ENCODE results near the gene ZNF613. TPM values are rescaled to one million over a fixed set of nuclear protein-coding genes. Genes with fewer than 3 reads are reported as not detected.
"Not testable (repeated sequence)": the region's sequence is repeated elsewhere in the genome, so short reads cannot be mapped to it uniquely, and the experiment has no call there.

Gene ZNF613
- total RNA-seq, 2 experiments from 2014 or later: 3.2 to 4.6 TPM

DNA sequence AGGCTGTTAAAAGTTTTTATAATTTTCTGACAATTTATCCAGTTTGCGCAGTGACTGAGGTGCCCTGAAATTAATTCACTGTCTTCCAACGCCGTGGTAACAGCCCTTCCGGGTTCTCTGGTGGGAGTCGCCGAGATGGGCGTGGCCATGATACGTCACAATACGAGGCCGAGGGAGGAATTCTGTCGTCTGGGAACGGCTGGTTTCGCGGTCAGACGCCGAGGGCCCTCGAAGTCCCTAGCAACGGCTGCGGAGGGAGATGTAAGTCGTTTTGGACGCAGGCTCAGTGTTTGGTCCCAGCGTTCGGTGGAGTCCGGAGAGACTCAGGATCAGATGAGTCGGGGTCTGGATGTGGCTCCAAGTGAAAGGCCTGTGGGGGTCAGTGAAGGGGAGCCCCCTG lies 21.7 kb downstream of the ZNF613 start:
- Mint-ChIP-seq H3K4me3 (no peak overlapping the region), H3K27ac (no peak overlapping the region), H3K9me3 (peaks cover 86% of the 10 kb centered on the region), H3K27me3 (no peaks in the 10 kb centered on the region), H3K4me1 (ENCODE audit: low read depth) (no peaks in the 10 kb centered on the region), H3K36me3 (peaks cover 72% of the 10 kb centered on the region)
- ChIA-PET POLR2A (no interaction called here), CTCF (no interaction called here)
- intact Hi-C loops (cut with micrococcal nuclease): no loop called here
- no peak for DNase-seq

DNA sequence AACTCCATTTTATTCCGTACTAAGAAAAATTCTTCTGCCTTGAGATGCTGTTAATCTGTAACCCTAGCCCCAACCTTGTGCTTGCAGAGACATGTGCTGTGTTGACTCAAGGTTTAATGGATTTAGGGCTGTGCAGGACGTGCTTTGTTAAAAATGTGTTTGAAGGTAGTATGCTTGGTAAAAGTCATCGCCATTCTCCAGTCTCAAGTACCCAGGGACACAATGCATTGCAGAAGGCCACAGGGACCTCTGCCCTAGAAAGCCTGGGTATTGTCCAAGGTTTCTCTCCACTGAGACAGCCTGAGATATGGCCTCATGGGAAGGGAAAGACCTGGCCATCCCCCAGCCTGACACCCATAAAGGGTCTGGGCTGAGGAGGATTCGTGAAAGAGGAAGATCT lies 30.6 kb downstream of the ZNF613 start:
- DNase-seq; POLR2A ChIA-PET; H3K4me1 Mint-ChIP-seq (ENCODE audit: low read depth); H3K27ac Mint-ChIP-seq; CTCF ChIA-PET; H3K4me3 Mint-ChIP-seq; H3K27me3 Mint-ChIP-seq; intact Hi-C loops (cut with micrococcal nuclease): not testable (repeated sequence)
- Mint-ChIP-seq H3K36me3 (peaks cover 43% of the 10 kb centered on the region), H3K9me3 (peaks cover 78% of the 10 kb centered on the region)

DNA sequence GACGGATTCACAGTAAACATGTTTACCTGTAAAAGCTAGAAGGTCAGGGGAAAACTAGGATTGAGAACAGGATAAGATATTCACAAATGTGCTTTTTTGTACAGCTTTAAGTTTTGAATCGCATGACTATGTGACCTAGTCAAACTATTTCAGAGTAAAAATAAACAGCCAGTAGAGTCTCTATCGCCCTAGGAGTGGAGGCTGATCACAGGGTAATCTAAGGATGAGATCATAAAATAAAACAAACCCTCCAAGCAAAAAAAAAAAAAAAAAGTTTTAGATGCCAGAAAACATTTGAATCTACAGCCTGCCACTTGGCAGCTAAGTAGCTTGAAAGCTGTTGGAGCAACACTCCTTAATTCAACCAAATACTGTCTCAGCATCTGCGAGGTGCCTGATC lies 32.5 kb downstream of the ZNF613 start:
- Mint-ChIP-seq H3K4me1 (ENCODE audit: low read depth) (no peaks in the 10 kb centered on the region), H3K9me3 (peaks cover 84% of the 10 kb centered on the region), H3K36me3 (peaks cover 49% of the 10 kb centered on the region), H3K4me3 (no peak overlapping the region), H3K27me3 (no peaks in the 10 kb centered on the region), H3K27ac (no peak overlapping the region)
- POLR2A ChIA-PET: no interaction called here
- intact Hi-C loops (cut with micrococcal nuclease): no loop called here
- CTCF ChIA-PET: no interaction called here
- no peak for DNase-seq

DNA sequence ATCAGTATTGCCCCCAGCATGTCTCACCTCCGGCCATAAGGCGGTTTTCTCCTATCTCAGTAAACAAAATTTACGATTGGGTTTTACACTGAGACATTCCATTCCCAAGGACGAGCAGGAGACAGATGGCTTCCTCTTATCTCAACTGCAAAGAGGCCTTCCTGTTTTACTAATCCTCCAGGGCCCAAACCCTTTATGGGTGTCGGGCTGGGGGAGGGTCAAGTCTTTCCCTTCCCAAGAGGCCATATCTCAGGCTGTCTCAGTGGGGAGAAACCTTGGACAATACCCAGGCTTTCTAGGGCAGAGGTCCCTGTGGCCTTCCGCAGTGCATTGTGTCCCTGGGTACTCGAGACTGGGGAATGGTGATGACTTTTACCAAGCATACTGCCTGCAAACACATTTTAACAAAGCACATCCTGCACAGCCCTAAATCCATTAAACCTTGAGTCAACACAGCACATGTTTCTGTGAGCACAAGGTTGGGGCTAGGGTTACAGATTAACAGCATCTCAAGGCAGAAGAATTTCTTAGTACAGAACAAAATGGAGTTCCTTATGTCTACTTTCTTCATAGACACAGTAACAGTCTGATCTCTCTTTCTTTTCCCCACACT lies 33.5 kb downstream of the ZNF613 start:
- H3K27me3 Mint-ChIP-seq; H3K27ac Mint-ChIP-seq; intact Hi-C loops (cut with micrococcal nuclease); DNase-seq; H3K4me1 Mint-ChIP-seq (ENCODE audit: low read depth); POLR2A ChIA-PET; H3K4me3 Mint-ChIP-seq; CTCF ChIA-PET: not testable (repeated sequence)
- H3K9me3 Mint-ChIP-seq: peaks cover 89% of the 10 kb centered on the region
- H3K36me3 Mint-ChIP-seq: peaks cover 55% of the 10 kb centered on the region

DNA sequence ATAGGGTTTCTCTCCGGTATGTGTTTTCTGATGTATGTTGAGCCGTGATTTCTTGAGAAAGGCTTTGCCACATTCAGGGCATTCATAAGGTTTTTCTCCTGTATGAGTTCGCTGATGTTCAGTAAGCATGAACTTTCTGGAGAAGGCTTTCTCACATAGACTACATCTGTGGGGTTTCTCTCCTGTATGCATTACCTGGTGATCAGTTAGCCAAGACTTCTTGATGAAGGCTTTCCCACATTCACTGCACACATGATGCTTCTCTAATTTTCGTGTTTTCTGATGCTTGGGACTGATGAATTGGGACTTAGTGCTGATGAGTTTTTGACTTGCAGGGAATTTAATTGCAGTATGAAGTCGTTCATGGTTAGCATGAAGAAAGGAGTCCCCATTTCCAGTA lies 38.3 kb downstream of the ZNF613 start:
- H3K9me3 Mint-ChIP-seq: peaks cover 83% of the 10 kb centered on the region

DNA sequence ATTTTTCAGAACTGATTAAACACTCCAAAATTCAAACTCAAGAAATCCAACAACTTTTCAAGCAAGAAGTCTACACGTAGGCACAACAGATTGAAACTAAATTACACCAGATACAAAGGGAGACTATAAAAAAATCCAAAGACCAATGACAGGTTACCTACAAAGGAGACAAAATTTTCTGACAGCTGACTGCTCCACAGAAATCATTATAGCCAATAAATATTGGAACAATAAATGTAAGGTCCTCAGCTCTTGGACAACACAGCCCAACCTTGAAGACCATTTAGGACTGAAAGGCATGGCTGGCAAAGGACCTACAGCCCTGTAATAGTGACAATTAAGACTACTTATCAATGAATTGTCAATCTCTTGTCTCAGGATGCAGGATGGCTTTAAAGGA lies 43.4 kb downstream of the ZNF613 start:
- H3K36me3 Mint-ChIP-seq: peaks cover 88% of the 10 kb centered on the region
- intact Hi-C loops (cut with micrococcal nuclease): no loop called here
- no peak overlapping the region for H3K27ac Mint-ChIP-seq
- ChIA-PET CTCF (no interaction called here), POLR2A (no interaction called here)
- H3K27me3 Mint-ChIP-seq: no peaks in the 10 kb centered on the region
- no peak for DNase-seq
- no peaks in the 10 kb centered on the region for H3K4me1 Mint-ChIP-seq (ENCODE audit: low read depth)
- H3K4me3 Mint-ChIP-seq: no peak overlapping the region
- H3K9me3 Mint-ChIP-seq: peaks cover 77% of the 10 kb centered on the region

More for the DNA sequence above, 38.3 kb downstream of the ZNF613 start:
- H3K36me3 Mint-ChIP-seq: peaks cover 78% of the 10 kb centered on the region
- no peaks in the 10 kb centered on the region for H3K4me1 Mint-ChIP-seq (ENCODE audit: low read depth)
- no peaks in the 10 kb centered on the region for H3K27me3 Mint-ChIP-seq
- POLR2A ChIA-PET: no interaction called here
- DNase-seq: no peak
- no peak overlapping the region for H3K27ac Mint-ChIP-seq
- no peak overlapping the region for H3K4me3 Mint-ChIP-seq
- CTCF ChIA-PET: no interaction called here
- intact Hi-C loops (cut with micrococcal nuclease): no loop called here

DNA sequence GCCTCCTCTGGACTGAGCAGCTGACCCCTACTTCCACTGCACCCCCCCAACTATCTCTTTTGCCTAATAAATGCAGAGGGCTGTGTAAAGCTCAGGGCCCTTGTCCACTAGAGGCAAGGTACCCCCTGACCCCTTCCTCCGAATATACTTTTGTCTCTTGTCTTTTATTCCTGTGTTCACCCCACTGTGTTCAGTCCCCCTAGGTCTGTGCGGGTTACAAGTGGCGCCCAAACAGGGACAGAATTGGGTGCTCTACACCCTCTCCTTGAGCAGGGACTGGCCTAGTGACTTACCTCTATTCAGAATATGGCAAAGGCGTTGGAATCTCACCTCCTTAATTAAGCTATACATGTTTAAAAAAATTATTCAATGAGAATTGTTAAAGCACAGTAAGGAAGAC lies 44.4 kb downstream of the ZNF613 start:
- Mint-ChIP-seq H3K36me3 (peaks cover 86% of the 10 kb centered on the region), H3K4me1 (ENCODE audit: low read depth) (no peaks in the 10 kb centered on the region), H3K4me3 (no peak overlapping the region), H3K27ac (no peak overlapping the region), H3K27me3 (no peaks in the 10 kb centered on the region), H3K9me3 (peaks cover 80% of the 10 kb centered on the region)
- ChIA-PET CTCF (no interaction called here), POLR2A (no interaction called here)
- peak; percentile 17 for DNase-seq
- intact Hi-C loops (cut with micrococcal nuclease): no loop called here

DNA sequence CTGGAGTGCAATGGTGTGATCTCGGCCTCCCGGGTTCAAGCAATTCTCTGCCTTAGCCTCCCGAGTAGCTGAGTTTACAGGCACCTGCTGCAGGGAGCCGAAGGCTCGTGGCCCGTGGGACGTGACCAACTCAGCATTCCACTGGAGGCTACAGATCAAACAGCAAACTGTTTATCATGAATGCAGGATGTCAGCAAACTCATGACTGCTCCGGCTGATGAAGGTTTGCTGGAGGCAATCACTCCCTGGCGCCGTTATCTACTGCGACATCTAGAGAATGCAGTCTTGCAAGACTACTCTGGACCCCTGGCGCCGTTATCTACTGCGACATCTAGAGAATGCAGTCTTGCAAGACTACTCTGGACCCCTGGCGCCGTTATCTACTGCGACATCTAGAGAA lies 48.5 kb downstream of the ZNF613 start:
- H3K4me1 Mint-ChIP-seq (ENCODE audit: low read depth); POLR2A ChIA-PET; H3K27me3 Mint-ChIP-seq; H3K27ac Mint-ChIP-seq; intact Hi-C loops (cut with micrococcal nuclease); CTCF ChIA-PET; H3K4me3 Mint-ChIP-seq; DNase-seq: not testable (repeated sequence)
- Mint-ChIP-seq H3K9me3 (peaks cover 89% of the 10 kb centered on the region), H3K36me3 (peaks cover 93% of the 10 kb centered on the region)

DNA sequence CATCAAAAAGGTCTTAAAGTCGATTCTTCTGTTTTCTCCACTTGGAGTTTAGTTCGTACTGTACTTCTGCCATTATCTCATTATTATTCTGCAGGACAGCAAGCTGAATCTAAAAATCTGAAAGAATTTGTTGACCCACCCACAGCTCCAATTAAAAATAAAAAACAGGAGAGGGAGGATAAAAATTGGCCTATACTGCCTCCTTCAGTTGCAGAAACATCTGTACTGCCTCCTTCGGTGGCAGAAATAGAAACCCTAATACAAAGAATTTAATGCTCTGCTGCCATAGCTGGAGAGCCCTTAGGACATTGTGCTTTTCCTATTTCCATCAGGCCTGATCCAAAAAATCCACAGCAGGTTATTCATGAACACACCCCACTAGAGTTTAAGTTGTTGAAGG lies 49.6 kb downstream of the ZNF613 start:
- no peak overlapping the region for H3K4me3 Mint-ChIP-seq
- peaks cover 89% of the 10 kb centered on the region for H3K9me3 Mint-ChIP-seq
- DNase-seq: no peak
- no peaks in the 10 kb centered on the region for H3K4me1 Mint-ChIP-seq (ENCODE audit: low read depth)
- CTCF ChIA-PET: no interaction called here
- H3K27ac Mint-ChIP-seq: no peak overlapping the region
- no peaks in the 10 kb centered on the region for H3K27me3 Mint-ChIP-seq
- POLR2A ChIA-PET: no interaction called here
- intact Hi-C loops (cut with micrococcal nuclease): no loop called here
- peaks cover 92% of the 10 kb centered on the region for H3K36me3 Mint-ChIP-seq

DNA sequence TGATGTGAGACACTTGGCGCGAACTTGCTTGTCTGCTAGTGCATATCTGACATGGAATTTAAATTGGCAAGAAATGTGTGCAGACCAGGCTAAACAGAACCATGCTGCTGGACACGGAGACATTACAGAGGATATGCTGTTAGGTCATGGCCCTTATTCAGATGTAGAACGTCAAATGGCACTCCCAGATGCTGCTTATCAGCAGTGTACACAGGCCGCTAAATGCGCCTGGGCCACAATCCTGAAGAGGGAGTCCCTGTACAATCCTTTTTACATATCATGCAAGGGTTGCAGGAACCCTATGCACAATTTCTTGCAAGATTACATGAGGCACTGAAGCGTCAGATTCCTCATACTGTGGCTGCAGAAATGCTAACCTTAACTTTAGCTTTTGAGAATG lies 50.1 kb downstream of the ZNF613 start:
- no peak overlapping the region for H3K4me3 Mint-ChIP-seq
- no peaks in the 10 kb centered on the region for H3K27me3 Mint-ChIP-seq
- CTCF ChIA-PET: interaction anchor here (0.7 kb wide), 1 partner anchor 842 kb away, joined by 3 read pairs; no protein-coding TSS in a partner anchor
- H3K9me3 Mint-ChIP-seq: peaks cover 86% of the 10 kb centered on the region
- peaks cover 90% of the 10 kb centered on the region for H3K36me3 Mint-ChIP-seq
- no peaks in the 10 kb centered on the region for H3K4me1 Mint-ChIP-seq (ENCODE audit: low read depth)
- intact Hi-C loops (cut with micrococcal nuclease): no loop called here
- H3K27ac Mint-ChIP-seq: no peak overlapping the region
- DNase-seq: no peak
- POLR2A ChIA-PET: no interaction called here

DNA sequence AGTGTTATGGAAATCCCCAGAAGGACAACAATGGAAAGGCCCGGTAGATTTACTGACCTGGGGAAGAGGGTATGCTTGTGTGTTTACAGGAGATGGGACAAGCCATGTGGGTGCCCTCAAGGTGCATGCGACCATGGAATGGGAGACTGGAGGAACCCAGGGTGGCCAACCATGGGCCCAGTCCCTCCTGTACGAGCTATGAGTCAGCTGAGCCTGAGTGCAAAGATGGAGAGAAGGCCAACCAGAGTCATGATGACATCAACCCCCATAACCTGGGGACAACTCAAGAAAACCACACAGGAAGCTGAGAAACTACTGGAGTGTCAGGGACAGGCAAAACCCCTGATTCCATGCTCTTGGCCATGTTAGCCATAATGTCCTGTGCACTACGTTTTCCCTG lies 51.6 kb downstream of the ZNF613 start:
- POLR2A ChIA-PET: no interaction called here

DNA sequence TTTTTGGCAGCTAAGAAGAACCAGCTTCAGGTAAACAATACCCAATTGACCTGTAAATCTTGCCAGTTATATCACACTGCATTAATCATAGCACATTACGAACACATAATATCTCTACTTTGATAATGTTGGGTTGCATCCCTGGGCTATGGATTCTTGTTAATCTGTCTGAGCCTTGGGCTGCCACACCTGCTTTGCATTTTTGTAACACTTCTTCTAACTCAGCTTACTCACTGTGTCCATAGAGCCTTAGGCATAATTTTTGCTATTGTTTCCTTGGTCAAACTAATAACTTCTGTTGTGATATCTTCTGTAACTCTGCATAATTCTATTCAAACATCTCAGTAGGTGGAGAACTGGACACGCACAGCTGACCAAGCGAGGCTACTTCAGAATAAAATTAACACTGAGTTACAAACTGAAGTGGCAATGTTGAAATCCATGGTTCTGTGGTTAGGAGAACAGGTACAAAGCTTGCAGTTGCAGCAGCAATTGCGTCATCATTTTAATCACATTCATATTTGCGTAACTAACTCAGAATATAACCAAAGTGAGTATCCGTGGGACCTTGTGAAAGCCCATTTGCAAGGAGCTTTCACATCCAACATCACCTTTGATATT lies 53.0 kb downstream of the ZNF613 start:
- Mint-ChIP-seq H3K4me1 (ENCODE audit: low read depth) (peaks cover 2% of the 10 kb centered on the region), H3K36me3 (peaks cover 78% of the 10 kb centered on the region), H3K27me3 (no peaks in the 10 kb centered on the region), H3K9me3 (peaks cover 86% of the 10 kb centered on the region), H3K27ac (no peak overlapping the region), H3K4me3 (no peak overlapping the region)
- intact Hi-C loops (cut with micrococcal nuclease): no loop called here
- CTCF ChIA-PET: no interaction called here
- POLR2A ChIA-PET: no interaction called here
- DNase-seq: no peak

More for the DNA sequence above, 51.6 kb downstream of the ZNF613 start:
- Mint-ChIP-seq H3K4me3 (no peak overlapping the region), H3K4me1 (ENCODE audit: low read depth) (no peaks in the 10 kb centered on the region), H3K27ac (no peak overlapping the region), H3K9me3 (peaks cover 89% of the 10 kb centered on the region), H3K27me3 (no peaks in the 10 kb centered on the region), H3K36me3 (peaks cover 89% of the 10 kb centered on the region)
- intact Hi-C loops (cut with micrococcal nuclease): no loop called here
- CTCF ChIA-PET: no interaction called here
- DNase-seq: no peak

DNA sequence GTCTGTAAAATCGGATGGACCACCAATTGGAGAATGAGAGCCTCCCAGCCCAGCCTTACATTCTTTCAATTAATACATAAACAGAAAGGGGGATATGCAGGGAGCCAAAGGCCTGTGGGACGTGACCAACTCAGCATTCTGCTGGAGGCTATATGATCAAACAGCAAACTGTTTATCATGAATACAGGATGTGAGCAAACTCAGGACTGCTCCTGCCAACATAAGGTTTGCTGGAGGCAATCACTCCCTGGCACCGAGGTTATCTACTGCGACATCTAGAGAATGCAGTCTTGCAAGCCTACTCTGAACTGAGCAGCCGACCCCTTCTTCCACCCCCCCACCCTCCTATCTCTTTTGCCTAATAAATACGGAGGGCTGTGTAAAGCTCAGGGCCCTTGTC lies 53.7 kb downstream of the ZNF613 start:
- peaks cover 87% of the 10 kb centered on the region for H3K9me3 Mint-ChIP-seq
- intact Hi-C loops (cut with micrococcal nuclease); POLR2A ChIA-PET; DNase-seq; CTCF ChIA-PET; H3K27me3 Mint-ChIP-seq; H3K27ac Mint-ChIP-seq; H3K4me1 Mint-ChIP-seq (ENCODE audit: low read depth); H3K4me3 Mint-ChIP-seq: not testable (repeated sequence)
- H3K36me3 Mint-ChIP-seq: peaks cover 78% of the 10 kb centered on the region

All from activated CD4-positive, alpha-beta memory T cell treated with anti-CD3 and anti-CD28 coated beads for 36 hours (primary cell).